AG04450 (cell line): ENCODE measurements around the gene HOMER3. TPM values are rescaled to one million over a fixed set of nuclear protein-coding genes. Genes with fewer than 3 reads are reported as not detected.
"Not testable (repeated sequence)": the region's sequence is repeated elsewhere in the genome, so short reads cannot be mapped to it uniquely, and the experiment has no call there.

ENCODE experiments used
- CTCF ChIA-PET: fragments of 300-600, 350-600 bp; formaldehyde crosslinking; extraction: SDS; loops from one replicate; lab custom pipeline; 2022; ENCODE audit warnings: antibody characterized with exemption, inconsistent platforms; lab: Charles Lee
- POLR2A ChIA-PET: fragments of 350-600 bp; formaldehyde crosslinking; extraction: SDS; loops from one replicate; lab custom pipeline; 2021; ENCODE audit warnings: antibody characterized with exemption, inconsistent platforms; lab: Yijun Ruan, JAX
- DNase-seq: peaks from one replicate; pipeline ENCODE4 v3.0.0-alpha.2; 2011; ENCODE audit warnings: low read depth, low spot score
- H3K27ac ChIP-seq: one replicate; pipeline ENCODE4 v1.5.1; 2012; ENCODE audit warnings: low read depth, low read length, control low read depth
- H3K27me3 ChIP-seq: one replicate; pipeline ENCODE4 v1.6.0; 2012; ENCODE audit warnings: low read length; ENCODE audit not compliant: control insufficient read depth, insufficient read depth
- H3K4me3 ChIP-seq: 2 replicates; pipeline ENCODE4 v1.5.1; 2011; ENCODE audit warnings: mild to moderate bottlenecking, low read depth, low read length, control low read depth
- H3K9me3 ChIP-seq: 2 replicates; pipeline ENCODE4 v1.5.1; 2012; ENCODE audit warnings: low read length; ENCODE audit not compliant: control insufficient read depth, insufficient read depth
- CTCF ChIP-seq: IDR thresholded peaks from 2 replicates; pipeline ENCODE4 v1.5.1; 2011; ENCODE audit warnings: low read depth, low read length, control low read depth, inconsistent platforms
- polyA plus RNA-seq: library from polyadenylated mRNA; depleted of rRNA; stranded (reverse); fragments of >200 nt; gene quantifications from 2 replicates; pipeline ENCODE4 v1.2.3, GENCODE V29; 2011

The HOMER3 gene
- polyA plus RNA-seq, 1 experiment, result 29.0 TPM

GRCh38 chr19:18960370-18960769, 19.4 kb upstream of the HOMER3 start:
- Histone ChIP-seq H3K27ac (no peak overlapping the region), H3K27me3 (peaks cover 5% of the 10 kb centered on the region), H3K9me3 (no peaks in the 10 kb centered on the region), H3K4me3 (no peak overlapping the region)
- ChIA-PET CTCF (no interaction called here), POLR2A (no interaction called here)
- no peak for TF ChIP-seq CTCF
- DNase-seq, result no peak

GRCh38 chr19:18955042-18955441, 14.0 kb upstream of the HOMER3 start:
- DNase-seq, result no peak

GRCh38 chr19:18954094-18954493, 13.1 kb upstream of the HOMER3 start:
- ChIA-PET CTCF (no interaction called here), POLR2A (no interaction called here)
- TF ChIP-seq CTCF, result no peak

More at GRCh38 chr19:18955042-18955441, 14.0 kb upstream of the HOMER3 start:
- no peak for TF ChIP-seq CTCF
- Histone ChIP-seq H3K4me3 (no peak overlapping the region), H3K27ac (no peak overlapping the region), H3K9me3 (no peaks in the 10 kb centered on the region), H3K27me3 (peaks cover 3% of the 10 kb centered on the region)
- POLR2A ChIA-PET, result no interaction called here
- CTCF ChIA-PET, result no interaction called here

GRCh38 chr19:18952364-18953003, 11.5 kb upstream of the HOMER3 start:
- CTCF ChIA-PET, H3K4me3 ChIP-seq, H3K27ac ChIP-seq, H3K27me3 ChIP-seq, DNase-seq, H3K9me3 ChIP-seq: not testable (repeated sequence)
- POLR2A ChIA-PET, result interaction anchor here (0.7 kb wide), 1 partner anchor 22 kb away, joined by 4 read pairs; no protein-coding TSS in a partner anchor

More at GRCh38 chr19:18954094-18954493, 13.1 kb upstream of the HOMER3 start:
- Histone ChIP-seq H3K27me3 (no peaks in the 10 kb centered on the region), H3K27ac (no peak overlapping the region), H3K4me3 (no peak overlapping the region), H3K9me3 (no peaks in the 10 kb centered on the region)
- no peak for DNase-seq

DNA sequence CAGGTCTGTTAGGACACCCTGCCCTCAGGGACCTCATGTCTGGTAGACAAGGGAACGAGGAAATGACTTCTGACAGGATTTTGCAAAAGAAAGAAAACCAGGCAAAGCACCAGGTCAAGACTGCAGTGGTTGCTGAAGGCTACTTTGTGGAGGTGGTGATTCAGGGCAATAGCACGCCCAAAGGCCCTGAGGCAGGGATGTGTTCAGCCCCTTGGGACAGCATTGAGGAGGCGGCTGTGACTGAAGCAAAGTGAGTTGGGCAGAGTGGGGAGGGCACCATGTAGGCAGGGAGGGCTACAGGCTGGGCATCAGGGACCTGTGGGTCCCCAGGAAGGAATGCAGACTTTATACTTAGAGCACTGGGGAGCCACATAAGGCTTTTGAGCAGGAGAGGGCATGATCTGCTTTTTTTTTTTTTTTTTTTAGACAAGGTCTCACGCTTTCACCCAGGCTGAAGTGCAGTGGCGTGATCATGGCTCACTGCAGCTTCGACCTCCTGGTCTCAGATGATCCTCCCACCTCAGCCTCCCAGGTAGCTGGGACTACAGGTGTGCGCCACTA, 10.8 kb upstream of the HOMER3 start:
- no peak for TF ChIP-seq CTCF
- no peak overlapping the region for H3K27ac ChIP-seq
- POLR2A ChIA-PET, result no interaction called here

More for the DNA sequence above, 10.8 kb upstream of the HOMER3 start:
- H3K27me3 ChIP-seq, result no peaks in the 10 kb centered on the region
- DNase-seq, result no peak
- no peaks in the 10 kb centered on the region for H3K9me3 ChIP-seq
- CTCF ChIA-PET, result no interaction called here
- no peak overlapping the region for H3K4me3 ChIP-seq
